ENCODE data around the gene THSD4. TPM values are rescaled to one million over a fixed set of nuclear protein-coding genes. Genes with fewer than 3 reads are reported as not detected.

Gene THSD4
- total and polyA plus RNA-seq, 4 donors = 6.0 to 42.4 (median 18.5) TPM

DNA sequence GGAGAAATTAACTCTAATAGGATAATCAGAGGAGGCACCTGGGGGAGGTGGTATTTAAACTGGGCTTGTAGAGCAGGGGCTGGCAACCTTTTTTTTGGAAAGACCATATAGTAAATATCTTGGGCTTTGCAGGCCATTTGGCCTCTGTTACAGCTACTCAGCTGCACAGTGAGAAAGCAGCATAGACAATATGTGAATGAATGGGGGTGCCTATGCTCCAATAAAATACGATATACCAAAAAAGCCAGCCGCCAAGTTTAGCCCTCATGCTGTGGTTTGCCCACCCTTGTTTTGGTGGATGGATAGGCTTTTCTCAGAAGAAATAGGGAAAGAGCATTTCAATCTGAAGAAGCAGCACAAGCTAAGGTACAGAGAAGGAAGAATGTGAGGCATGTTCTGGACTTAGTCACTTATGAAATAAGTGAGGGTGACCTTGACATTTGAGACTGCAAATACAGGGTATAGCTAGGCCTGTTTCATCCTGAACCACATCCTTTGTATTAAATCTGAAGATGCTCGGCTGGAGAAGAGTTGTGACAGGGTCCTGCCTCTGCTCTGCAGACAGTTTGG is 564.0 kb downstream of the THSD4 start:
- no peak for ATAC-seq (ENCODE audit: insufficient read depth, low FRiP score)
- 76 to 90% methylated on average over 3 of the region's 3 CpGs for WGBS, 2 donors

DNA sequence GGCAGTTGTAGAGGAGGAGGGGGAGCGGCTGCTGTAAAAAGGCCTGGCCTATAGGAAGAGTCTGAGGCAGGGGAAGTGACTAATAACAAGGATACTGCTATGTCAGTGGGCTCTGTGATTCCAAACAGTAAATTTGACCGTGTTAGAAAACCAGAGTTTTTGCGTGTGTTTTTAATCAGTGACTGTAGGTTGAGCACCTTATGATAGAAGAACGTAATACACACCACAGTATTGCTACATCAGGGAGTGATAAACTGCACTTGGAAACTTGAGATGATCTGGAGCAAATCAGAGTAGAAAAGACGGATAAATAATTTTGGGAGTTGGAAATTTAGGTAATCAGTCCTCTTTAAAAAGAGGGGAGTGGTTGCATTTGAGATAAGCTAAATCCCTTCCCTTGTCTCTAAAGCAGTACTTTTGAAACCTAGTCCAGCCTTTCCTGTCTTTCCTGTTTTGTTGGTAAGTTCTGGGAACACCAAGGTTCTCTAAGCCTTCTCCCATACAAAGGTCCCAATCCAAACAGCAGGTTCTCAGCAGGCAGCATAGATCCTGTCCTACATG is 564.6 kb downstream of the THSD4 start:
- no peak for ATAC-seq (ENCODE audit: insufficient read depth, low FRiP score)

More for the DNA sequence above, 564.0 kb downstream of the THSD4 start:
- Histone ChIP-seq H3K27ac (ENCODE audit: low read depth in 1 of 2, low read length in 1 of 2) (peak overlapping the region in 1 of 2 donors; percentile 72), H3K9ac (ENCODE audit: insufficient read depth in 1 of 2, low read length in 2 of 2) (no peak overlapping the region), H3K27me3 (ENCODE audit: control insufficient read depth in 3 of 3, insufficient read depth in 3 of 3, low read length in 2 of 3) (no peaks in the 10 kb centered on the region), H3K9me3 (ENCODE audit: control insufficient read depth in 4 of 4, insufficient read depth in 3 of 4, low read length in 3 of 4) (no peaks in the 10 kb centered on the region), H3K36me3 (ENCODE audit: control insufficient read depth in 4 of 4, insufficient read depth in 4 of 4, low read length in 4 of 4) (no peaks in the 10 kb centered on the region), H3K4me1 (ENCODE audit: control insufficient read depth in 5 of 5, insufficient read depth in 5 of 5, low read length in 5 of 5) (peaks cover 2 to 24% (median 12%) of the 10 kb centered on the region in 5 donors), H3K4me3 (no peak overlapping the region)
- TF ChIP-seq, protein P1, sequence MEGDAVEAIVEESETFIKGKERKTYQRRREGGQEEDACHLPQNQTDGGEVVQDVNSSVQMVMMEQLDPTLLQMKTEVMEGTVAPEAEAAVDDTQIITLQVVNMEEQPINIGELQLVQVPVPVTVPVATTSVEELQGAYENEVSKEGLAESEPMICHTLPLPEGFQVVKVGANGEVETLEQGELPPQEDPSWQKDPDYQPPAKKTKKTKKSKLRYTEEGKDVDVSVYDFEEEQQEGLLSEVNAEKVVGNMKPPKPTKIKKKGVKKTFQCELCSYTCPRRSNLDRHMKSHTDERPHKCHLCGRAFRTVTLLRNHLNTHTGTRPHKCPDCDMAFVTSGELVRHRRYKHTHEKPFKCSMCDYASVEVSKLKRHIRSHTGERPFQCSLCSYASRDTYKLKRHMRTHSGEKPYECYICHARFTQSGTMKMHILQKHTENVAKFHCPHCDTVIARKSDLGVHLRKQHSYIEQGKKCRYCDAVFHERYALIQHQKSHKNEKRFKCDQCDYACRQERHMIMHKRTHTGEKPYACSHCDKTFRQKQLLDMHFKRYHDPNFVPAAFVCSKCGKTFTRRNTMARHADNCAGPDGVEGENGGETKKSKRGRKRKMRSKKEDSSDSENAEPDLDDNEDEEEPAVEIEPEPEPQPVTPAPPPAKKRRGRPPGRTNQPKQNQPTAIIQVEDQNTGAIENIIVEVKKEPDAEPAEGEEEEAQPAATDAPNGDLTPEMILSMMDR (IDR thresholded peaks at IDR 0.05; ENCODE audit: control extremely low read depth, extremely low read depth) = no peak
- DNase-seq = no peak

DNA sequence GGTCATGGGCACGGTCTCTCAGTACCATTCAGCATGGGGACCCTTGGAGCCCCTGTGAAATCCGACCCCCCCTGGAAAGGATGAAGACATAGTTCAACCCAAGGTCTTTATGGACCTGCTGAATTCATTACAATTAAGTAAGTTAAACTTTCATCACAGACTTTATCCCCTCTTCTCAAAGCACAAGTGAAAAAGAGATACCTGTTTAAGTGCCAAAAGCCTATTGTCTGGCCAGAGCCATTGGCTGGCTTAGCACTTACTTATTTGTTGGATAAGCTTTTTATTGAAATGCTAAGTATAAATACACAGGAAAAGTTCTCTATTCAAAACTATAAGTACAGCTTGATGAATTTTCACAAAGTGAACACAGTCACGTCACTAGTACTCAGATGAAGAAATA is 566.7 kb downstream of the THSD4 start:
- ATAC-seq (ENCODE audit: insufficient read depth, low FRiP score) = no peak
- WGBS, 2 donors = 90 to 93% methylated on average over 3 of the region's 3 CpGs
- Histone ChIP-seq H3K4me3 (no peak overlapping the region), H3K27ac (ENCODE audit: low read depth in 1 of 2, low read length in 1 of 2) (no peak overlapping the region), H3K9me3 (ENCODE audit: control insufficient read depth in 4 of 4, insufficient read depth in 3 of 4, low read length in 3 of 4) (no peaks in the 10 kb centered on the region), H3K27me3 (ENCODE audit: control insufficient read depth in 3 of 3, insufficient read depth in 3 of 3, low read length in 2 of 3) (no peaks in the 10 kb centered on the region), H3K4me1 (ENCODE audit: control insufficient read depth in 5 of 5, insufficient read depth in 5 of 5, low read length in 5 of 5) (peaks cover 3 to 30% (median 12%) of the 10 kb centered on the region in 5 donors), H3K36me3 (ENCODE audit: control insufficient read depth in 4 of 4, insufficient read depth in 4 of 4, low read length in 4 of 4) (no peaks in the 10 kb centered on the region), H3K9ac (ENCODE audit: insufficient read depth in 1 of 2, low read length in 2 of 2) (no peak overlapping the region)
- TF ChIP-seq, protein P1 (IDR thresholded peaks at IDR 0.05; ENCODE audit: control extremely low read depth, extremely low read depth) = no peak
- no peak for DNase-seq

More for the DNA sequence above, 564.6 kb downstream of the THSD4 start:
- 65 to 80% methylated on average over 5 of the region's 5 CpGs for WGBS, 2 donors
- H3K4me1 ChIP-seq (ENCODE audit: control insufficient read depth in 5 of 5, insufficient read depth in 5 of 5, low read length in 5 of 5) = peaks cover 2 to 24% (median 12%) of the 10 kb centered on the region in 5 donors
- TF ChIP-seq, protein P1 (IDR thresholded peaks at IDR 0.05; ENCODE audit: control extremely low read depth, extremely low read depth) = no peak
- DNase-seq = peak in 2 of 3 donors; percentile 49 to 73
- H3K9ac ChIP-seq (ENCODE audit: insufficient read depth in 1 of 2, low read length in 2 of 2) = no peak overlapping the region
- no peaks in the 10 kb centered on the region for H3K27me3 ChIP-seq (ENCODE audit: control insufficient read depth in 3 of 3, insufficient read depth in 3 of 3, low read length in 2 of 3)
- H3K4me3 ChIP-seq = no peak overlapping the region
- H3K36me3 ChIP-seq (ENCODE audit: control insufficient read depth in 4 of 4, insufficient read depth in 4 of 4, low read length in 4 of 4) = no peaks in the 10 kb centered on the region
- H3K27ac ChIP-seq (ENCODE audit: low read depth in 1 of 2, low read length in 1 of 2) = peak overlapping the region in 1 of 2 donors; percentile 72
- H3K9me3 ChIP-seq (ENCODE audit: control insufficient read depth in 4 of 4, insufficient read depth in 3 of 4, low read length in 3 of 4) = no peaks in the 10 kb centered on the region

Data from lung (tissue), 12 donors.